Measurements from ENCODE around the gene SYTL3.

DNA sequence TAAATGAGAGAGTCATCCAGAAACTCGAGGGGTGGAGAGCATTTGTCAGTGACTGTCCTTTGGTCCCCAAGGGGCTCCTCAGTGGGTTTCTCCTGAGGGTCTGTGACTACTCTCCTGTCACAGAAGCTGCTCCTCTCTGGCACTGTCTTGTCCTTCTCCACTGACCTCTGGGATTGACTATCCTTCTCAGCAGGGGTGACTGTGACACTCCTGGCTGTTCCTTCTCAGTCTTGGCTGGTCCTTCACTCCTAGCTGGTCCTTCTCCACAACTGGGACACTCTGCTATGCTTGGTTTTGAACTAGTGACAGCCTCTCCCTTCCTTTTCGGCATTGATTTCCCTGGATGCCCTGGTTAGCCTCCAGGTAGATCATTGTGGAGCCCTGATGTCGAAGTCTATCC lies 38.8 kb upstream of the SYTL3 start:
- no peak for TF ChIP-seq POLR2AphosphoS5 (IDR thresholded peaks at IDR 0.05; ENCODE audit: low read depth, low read length)
- no peak for TF ChIP-seq EGR1 (IDR thresholded peaks at IDR 0.05; ENCODE audit: borderline replicate concordance, low read depth, low read length)
- TF ChIP-seq, protein P1, sequence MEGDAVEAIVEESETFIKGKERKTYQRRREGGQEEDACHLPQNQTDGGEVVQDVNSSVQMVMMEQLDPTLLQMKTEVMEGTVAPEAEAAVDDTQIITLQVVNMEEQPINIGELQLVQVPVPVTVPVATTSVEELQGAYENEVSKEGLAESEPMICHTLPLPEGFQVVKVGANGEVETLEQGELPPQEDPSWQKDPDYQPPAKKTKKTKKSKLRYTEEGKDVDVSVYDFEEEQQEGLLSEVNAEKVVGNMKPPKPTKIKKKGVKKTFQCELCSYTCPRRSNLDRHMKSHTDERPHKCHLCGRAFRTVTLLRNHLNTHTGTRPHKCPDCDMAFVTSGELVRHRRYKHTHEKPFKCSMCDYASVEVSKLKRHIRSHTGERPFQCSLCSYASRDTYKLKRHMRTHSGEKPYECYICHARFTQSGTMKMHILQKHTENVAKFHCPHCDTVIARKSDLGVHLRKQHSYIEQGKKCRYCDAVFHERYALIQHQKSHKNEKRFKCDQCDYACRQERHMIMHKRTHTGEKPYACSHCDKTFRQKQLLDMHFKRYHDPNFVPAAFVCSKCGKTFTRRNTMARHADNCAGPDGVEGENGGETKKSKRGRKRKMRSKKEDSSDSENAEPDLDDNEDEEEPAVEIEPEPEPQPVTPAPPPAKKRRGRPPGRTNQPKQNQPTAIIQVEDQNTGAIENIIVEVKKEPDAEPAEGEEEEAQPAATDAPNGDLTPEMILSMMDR (IDR thresholded peaks at IDR 0.05; ENCODE audit: control extremely low read depth in 1 of 3, insufficient read depth in 1 of 3, low read depth in 1 of 3, low read length in 3 of 3) = no peak
- TF ChIP-seq POU5F1 (IDR thresholded peaks at IDR 0.05; ENCODE audit: low read depth, low read length) = no peak
- TF ChIP-seq POLR2A (IDR thresholded peaks at IDR 0.05; ENCODE audit: control extremely low read depth in 1 of 2, low read depth in 2 of 2, low read length in 2 of 2) = no peak
- no peak for TF ChIP-seq BCL11A (IDR thresholded peaks at IDR 0.05; ENCODE audit: low read depth in 2 of 2, low read length in 2 of 2)
- no peak for TF ChIP-seq HDAC6 (IDR thresholded peaks at IDR 0.05; ENCODE audit: low read depth, low read length)
- no peak for TF ChIP-seq GABPA (IDR thresholded peaks at IDR 0.05; ENCODE audit: borderline replicate concordance, insufficient read depth, low read length)
- TF ChIP-seq RFX5 (IDR thresholded peaks at IDR 0.05; ENCODE audit: borderline replicate concordance, low read depth, low read length) = no peak
- no peak for TF ChIP-seq SRF (IDR thresholded peaks at IDR 0.05; ENCODE audit: low read depth, low read length)
